Stimulated activated CD8-positive, alpha-beta memory T cell treated with anti-CD3 and anti-CD28 coated beads, Interleukin-15, amount 100 ng/mL, for 48 hours (primary cell): ENCODE measurements around the gene B4GALNT4.
"Not testable (repeated sequence)": the region's sequence is repeated elsewhere in the genome, so short reads cannot be mapped to it uniquely, and the experiment has no call there.

Experiments
- DNase-seq, 2 donors: peaks; one replicate each; pipeline ENCODE4 v3.0.0-alpha.2; 2020; ENCODE audit warnings: low read depth in 2 of 2

Gene B4GALNT4

GRCh38 chr11:408154-409007 lies 39.1 kb downstream of the B4GALNT4 start:
- no peak for DNase-seq

DNA sequence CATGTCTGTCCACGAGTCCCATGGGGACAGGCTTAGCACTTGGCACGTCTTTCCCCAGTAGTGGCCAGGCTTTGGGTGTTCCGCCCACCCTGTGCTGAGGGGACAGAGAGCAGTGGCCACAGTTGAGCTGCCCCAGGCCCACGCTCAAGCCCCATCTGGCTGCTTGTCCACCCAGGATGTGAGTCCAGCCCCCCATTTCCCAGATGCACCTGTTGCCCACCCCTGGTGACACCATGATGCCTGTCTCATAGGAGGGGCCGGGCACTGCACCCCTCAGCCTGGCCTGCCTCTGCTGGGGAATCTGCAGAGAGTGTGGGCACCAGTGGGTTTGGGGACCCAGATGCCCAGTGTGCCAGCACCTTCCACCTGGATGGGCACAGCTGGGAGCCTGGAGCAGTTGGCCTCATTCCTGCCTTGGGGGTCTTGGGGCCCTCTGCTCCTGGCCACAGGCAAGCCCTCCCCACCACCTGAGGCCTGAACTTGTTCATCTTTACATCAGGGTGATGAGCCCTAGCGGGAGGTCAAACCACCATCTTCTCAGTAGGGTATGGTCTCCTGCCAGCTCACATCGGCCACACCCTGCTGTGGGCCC lies 39.8 kb downstream of the B4GALNT4 start:
- no peak for DNase-seq

DNA sequence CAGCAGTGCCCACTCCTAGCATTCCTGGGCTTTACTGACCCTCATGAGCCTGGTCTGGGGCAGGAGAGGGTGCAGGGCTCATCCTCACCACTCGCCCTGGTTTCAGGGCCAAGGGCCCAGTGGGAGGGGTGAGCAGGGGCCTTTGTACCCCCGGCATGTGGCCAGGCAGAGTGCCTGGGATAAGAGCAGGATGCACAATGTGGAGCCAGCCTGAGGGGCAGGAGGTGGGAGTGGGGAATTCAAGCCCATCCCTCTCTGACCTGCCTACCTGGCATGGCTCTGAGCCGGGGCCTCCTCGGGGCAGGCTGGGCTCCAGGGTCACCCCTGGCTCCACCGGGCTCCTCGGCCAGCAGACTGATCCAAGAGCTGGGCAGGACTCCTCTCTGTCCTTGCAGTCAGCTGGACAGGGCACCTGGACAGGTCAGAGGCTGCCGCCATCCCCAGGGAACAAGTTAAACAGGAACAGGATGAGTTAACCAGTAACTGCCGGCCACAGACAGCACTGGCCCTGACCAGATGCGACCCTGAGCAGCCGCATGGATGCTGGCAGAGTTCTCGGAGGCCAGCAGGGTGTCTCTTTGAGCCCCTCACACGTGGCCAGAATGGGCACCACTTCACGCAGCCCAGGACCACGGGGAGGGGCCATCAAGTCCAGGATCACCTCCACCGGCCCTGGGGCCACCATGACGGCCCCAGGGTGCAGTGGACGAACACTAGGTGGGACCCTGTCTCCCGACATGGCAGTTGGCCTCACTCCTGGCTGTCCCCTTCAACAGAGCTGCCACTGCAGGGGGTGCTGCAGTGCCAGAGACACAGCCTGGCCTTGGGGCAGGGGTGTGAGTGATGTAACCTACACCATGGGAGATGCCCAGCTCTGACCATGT lies 40.5 kb downstream of the B4GALNT4 start:
- DNase-seq = no peak

- DNase-seq = not testable (repeated sequence)
Measured at GRCh38 chr11:410711-411110, 41.4 kb downstream of the B4GALNT4 start.

GRCh38 chr11:411520-411919 lies 42.2 kb downstream of the B4GALNT4 start:
- DNase-seq = not testable (repeated sequence)

GRCh38 chr11:412641-413119 lies 43.4 kb downstream of the B4GALNT4 start:
- no peak for DNase-seq

GRCh38 chr11:413120-414081 lies 44.1 kb downstream of the B4GALNT4 start:
- DNase-seq = no peak

GRCh38 chr11:414318-414857 lies 45.1 kb downstream of the B4GALNT4 start:
- no peak for DNase-seq

- no peak for DNase-seq
Measured at GRCh38 chr11:415640-416041, 46.3 kb downstream of the B4GALNT4 start.

GRCh38 chr11:416051-416756 lies 46.9 kb downstream of the B4GALNT4 start:
- no peak for DNase-seq

GRCh38 chr11:416757-417621 lies 47.7 kb downstream of the B4GALNT4 start:
- DNase-seq = no peak

- DNase-seq = no peak
Measured at GRCh38 chr11:417652-418342, 48.5 kb downstream of the B4GALNT4 start.

GRCh38 chr11:418343-419247 lies 49.3 kb downstream of the B4GALNT4 start:
- no peak for DNase-seq

GRCh38 chr11:419248-420005 lies 50.1 kb downstream of the B4GALNT4 start:
- no peak for DNase-seq

DNA sequence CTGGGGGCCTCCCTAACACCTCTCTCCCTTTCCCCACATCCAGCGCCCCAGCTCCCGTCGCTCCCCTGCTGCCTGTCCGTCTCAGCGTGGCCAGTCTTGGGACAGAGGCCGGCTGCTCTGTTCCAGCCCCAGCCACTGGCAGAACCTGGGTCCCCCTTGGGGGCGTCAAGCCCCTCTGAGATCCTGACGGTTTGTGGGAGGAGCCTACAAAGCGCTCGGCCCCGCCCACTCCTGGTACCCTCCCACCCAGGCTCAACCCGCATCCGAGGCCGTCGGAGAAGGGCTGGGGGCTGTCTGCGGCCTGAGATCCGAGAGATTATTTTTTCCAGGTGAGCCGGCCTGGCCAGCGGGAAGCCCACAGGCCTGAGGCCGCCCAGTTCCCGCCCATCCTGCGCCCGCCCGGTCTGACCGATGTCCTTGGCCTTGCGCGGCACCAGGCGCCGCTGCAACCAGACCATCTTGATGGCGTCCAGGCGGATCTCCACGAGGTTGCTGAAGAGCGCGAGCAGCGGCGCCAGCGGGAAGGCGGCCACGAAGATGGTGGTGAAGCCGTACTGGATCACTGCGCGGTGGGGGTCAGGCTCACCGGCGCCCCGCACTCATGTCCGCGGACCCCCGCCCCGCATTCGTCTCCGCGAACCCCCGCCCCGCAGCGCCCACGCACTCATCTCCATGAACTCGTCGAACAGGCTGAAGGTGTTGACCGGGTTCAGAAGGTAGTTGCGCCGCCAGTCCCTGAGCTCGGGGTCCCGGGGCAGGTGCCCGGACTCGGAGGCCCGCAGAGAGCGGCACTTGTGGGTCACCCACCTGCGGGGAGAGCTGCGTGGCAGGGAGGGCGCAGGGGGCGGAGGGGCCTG lies 51.0 kb downstream of the B4GALNT4 start:
- DNase-seq = no peak

GRCh38 chr11:420911-421321 lies 51.6 kb downstream of the B4GALNT4 start:
- no peak for DNase-seq
